HepG2 (cell line): ENCODE results near the gene C1GALT1. TPM values are rescaled to one million over a fixed set of nuclear protein-coding genes. Genes with fewer than 3 reads are reported as not detected.

Source experiments
- FOSL1 ChIP-seq: sonication (generic); formaldehyde crosslinking; IDR thresholded peaks from 2 replicates; pipeline ENCODE4 v1.9.0; 2021; ENCODE audit warnings: missing genetic modification reagents, borderline replicate concordance
- GFI1 ChIP-seq: sonication (generic); formaldehyde crosslinking; IDR thresholded peaks from 2 replicates; pipeline ENCODE4 v1.5.0; 2020; ENCODE audit warnings: missing genetic modification reagents, mild to moderate bottlenecking, borderline replicate concordance
- JARID2 ChIP-seq: sonication (generic); formaldehyde crosslinking; IDR thresholded peaks from 2 replicates; pipeline ENCODE4 v1.8.1; 2023; ENCODE audit warnings: missing genetic modification reagents, inconsistent platforms; ENCODE audit not compliant: insufficient replicate concordance
- NCOR1 ChIP-seq: fragments of 200-600 bp; sonication (generic); IDR thresholded peaks from 2 replicates; pipeline ENCODE4 v1.7.0; 2017; ENCODE audit warnings: antibody characterized with exemption, low read length, borderline replicate concordance
- ONECUT2 ChIP-seq: sonication (generic); formaldehyde crosslinking; IDR thresholded peaks from 2 replicates; pipeline ENCODE4 v1.4.0; 2020; ENCODE audit warnings: missing genetic modification reagents
- POLR2AphosphoS2 ChIP-seq: IDR thresholded peaks from 2 replicates; pipeline ENCODE4 v1.6.1; 2011; ENCODE audit warnings: low read depth, low read length, improper control_type of control experiment
- PRPF4 ChIP-seq: fragments of 200-400 bp; formaldehyde crosslinking; IDR thresholded peaks from 2 replicates; pipeline ENCODE4 v1.6.1; 2016; ENCODE audit warnings: low read length, low read depth; ENCODE audit not compliant: poor library complexity, severe bottlenecking
- SOX6 ChIP-seq, 2 experiments: fragments of 450-650 bp in 1 of 2; sonication (generic) in 1 of 2; formaldehyde crosslinking in 1 of 2; IDR thresholded peaks; 2 replicates each; pipeline versions ENCODE4 v1.4.0 to v1.6.1; 2017 to 2020; ENCODE audit warnings: antibody characterized with exemption in 1 of 2, mild to moderate bottlenecking in 1 of 2, missing genetic modification reagents in 1 of 2
- ZBTB7B ChIP-seq: sonication (generic); formaldehyde crosslinking; IDR thresholded peaks from 2 replicates; pipeline ENCODE4 v1.4.0; 2020; ENCODE audit warnings: missing genetic modification reagents
- ZNF460 ChIP-seq: sonication (generic); formaldehyde crosslinking; IDR thresholded peaks from 2 replicates; pipeline ENCODE4 v1.5.1; 2020; ENCODE audit warnings: missing genetic modification reagents, mild to moderate bottlenecking, borderline replicate concordance
- ZNF510 ChIP-seq: sonication (generic); formaldehyde crosslinking; IDR thresholded peaks from 2 replicates; pipeline ENCODE4 v1.4.0; 2020; ENCODE audit warnings: low read depth, mild to moderate bottlenecking, missing genetic modification reagents
- ZNF547 ChIP-seq: sonication (generic); formaldehyde crosslinking; IDR thresholded peaks from 2 replicates; pipeline ENCODE4 v1.5.1; 2020; ENCODE audit warnings: mild to moderate bottlenecking, missing genetic modification reagents
- ZNF607 ChIP-seq: sonication (generic); formaldehyde crosslinking; IDR thresholded peaks from 2 replicates; pipeline ENCODE4 v1.5.1; 2020; ENCODE audit warnings: missing genetic modification reagents, mild to moderate bottlenecking, borderline replicate concordance
- polyA plus RNA-seq, 8 experiments: library from polyadenylated mRNA; depleted of rRNA in 3 of 8; stranded (reverse) in 7 of 8; unstranded in 1 of 8; fragments of >200 nt; fragmentation: Illumina TruSeq in 4 of 8; extraction: Trizol in 4 of 8; gene quantifications; 2 replicates each; pipeline versions ENCODE4 v1.2.1 to v1.2.3, GENCODE V29; 2011 to 2016; ENCODE audit warnings: low read depth in 4 of 8, missing spikeins in 1 of 8, mixed read lengths in 1 of 8; ENCODE audit not compliant: insufficient read depth in 1 of 8
- total RNA-seq, 5 experiments: library from RNA; depleted of rRNA; stranded (reverse); fragments of >200 nt; fragmentation: Illumina TruSeq; extraction: Trizol; gene quantifications; 2 replicates each; pipeline ENCODE4 v1.2.3, GENCODE V29; 2016; ENCODE audit warnings: low read depth in 1 of 5
- TF ChIP-seq, protein P1 (sequence below): sonication (generic); formaldehyde crosslinking; IDR thresholded peaks from 2 replicates; pipeline ENCODE4 v1.4.0; 2020; ENCODE audit warnings: missing genetic modification reagents, borderline replicate concordance
- TF ChIP-seq, protein P2 (sequence below): IDR thresholded peaks from 2 replicates; pipeline ENCODE4 v1.6.1; 2016; ENCODE audit warnings: missing compliant biosample characterization, missing genetic modification reagents, borderline replicate concordance
- TF ChIP-seq, protein P3 (sequence below): sonication (generic); formaldehyde crosslinking; IDR thresholded peaks from 2 replicates; pipeline ENCODE4 v1.5.1; 2020; ENCODE audit warnings: mild to moderate bottlenecking, missing genetic modification reagents, moderate library complexity
- TF ChIP-seq, protein P4 (sequence below): sonication (generic); formaldehyde crosslinking; IDR thresholded peaks from 2 replicates; pipeline ENCODE4 v1.4.0; 2020; ENCODE audit warnings: mild to moderate bottlenecking, missing genetic modification reagents
- TF ChIP-seq, protein P5 (sequence below): sonication (generic); formaldehyde crosslinking; IDR thresholded peaks from 2 replicates; pipeline ENCODE4 v1.5.0; 2020; ENCODE audit warnings: mild to moderate bottlenecking, missing genetic modification reagents

The C1GALT1 gene
- total and polyA plus RNA-seq, 2 of the 13 experiments (the other 11 are each of a cell fraction or from before 2014, with no cell fraction given) = 57.1 to 65.9 TPM

DNA sequence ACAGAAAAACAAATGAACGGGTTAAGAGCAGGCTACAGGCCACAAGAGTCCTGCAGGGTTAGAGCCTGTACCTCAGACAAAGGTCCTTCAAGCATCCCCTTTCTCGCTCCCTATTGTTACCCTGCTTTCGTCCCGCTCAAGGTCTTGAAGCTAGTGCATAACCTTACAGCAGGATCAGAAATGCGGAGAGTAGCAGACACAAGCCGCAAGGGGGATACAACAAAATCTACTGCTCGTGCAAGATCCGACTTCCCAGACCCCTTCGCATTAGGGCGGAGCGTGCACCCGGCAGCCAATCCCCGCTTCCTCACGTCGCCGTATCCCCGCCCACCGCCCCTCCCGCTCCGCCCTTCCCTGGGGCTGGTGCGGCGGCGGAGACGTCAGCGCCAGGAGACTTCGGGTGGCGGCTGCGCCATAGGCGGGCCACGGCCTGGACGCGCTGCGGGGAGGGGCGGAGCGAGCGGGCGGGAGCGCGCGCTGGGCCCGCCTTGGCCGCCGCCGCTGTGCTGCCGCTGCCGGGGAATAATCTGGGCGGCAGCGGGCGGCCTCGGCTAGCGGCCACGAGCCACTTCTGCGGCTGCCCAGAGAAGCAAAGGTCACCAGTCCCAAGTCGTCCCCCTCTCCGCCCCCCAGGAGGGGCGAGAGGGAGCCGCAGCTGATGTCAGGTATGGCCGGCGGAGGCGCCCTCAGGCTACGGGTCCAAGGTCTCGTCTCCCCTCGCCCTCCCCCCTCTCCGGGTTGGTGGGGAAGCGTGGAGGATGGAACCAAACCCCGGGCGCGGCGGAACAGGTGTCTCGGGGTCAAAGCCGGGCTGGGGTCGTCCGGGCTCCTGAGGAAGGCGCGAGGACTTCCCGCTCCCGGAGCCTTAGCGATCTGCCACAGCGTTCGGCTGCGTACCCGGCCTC lies at the start of gene C1GALT1 (continued):
- TF ChIP-seq, protein P1, sequence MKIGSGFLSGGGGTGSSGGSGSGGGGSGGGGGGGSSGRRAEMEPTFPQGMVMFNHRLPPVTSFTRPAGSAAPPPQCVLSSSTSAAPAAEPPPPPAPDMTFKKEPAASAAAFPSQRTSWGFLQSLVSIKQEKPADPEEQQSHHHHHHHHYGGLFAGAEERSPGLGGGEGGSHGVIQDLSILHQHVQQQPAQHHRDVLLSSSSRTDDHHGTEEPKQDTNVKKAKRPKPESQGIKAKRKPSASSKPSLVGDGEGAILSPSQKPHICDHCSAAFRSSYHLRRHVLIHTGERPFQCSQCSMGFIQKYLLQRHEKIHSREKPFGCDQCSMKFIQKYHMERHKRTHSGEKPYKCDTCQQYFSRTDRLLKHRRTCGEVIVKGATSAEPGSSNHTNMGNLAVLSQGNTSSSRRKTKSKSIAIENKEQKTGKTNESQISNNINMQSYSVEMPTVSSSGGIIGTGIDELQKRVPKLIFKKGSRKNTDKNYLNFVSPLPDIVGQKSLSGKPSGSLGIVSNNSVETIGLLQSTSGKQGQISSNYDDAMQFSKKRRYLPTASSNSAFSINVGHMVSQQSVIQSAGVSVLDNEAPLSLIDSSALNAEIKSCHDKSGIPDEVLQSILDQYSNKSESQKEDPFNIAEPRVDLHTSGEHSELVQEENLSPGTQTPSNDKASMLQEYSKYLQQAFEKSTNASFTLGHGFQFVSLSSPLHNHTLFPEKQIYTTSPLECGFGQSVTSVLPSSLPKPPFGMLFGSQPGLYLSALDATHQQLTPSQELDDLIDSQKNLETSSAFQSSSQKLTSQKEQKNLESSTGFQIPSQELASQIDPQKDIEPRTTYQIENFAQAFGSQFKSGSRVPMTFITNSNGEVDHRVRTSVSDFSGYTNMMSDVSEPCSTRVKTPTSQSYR (CRISPR knock-in tag) = peak; percentile 96
- TF ChIP-seq GFI1 (peak; percentile 91), NCOR1 (peak; percentile 85; the same call in 1 of the 2 replicates), ONECUT2 (CRISPR knock-in tag) (0 out of 2 replicates have a peak, but pooled peaks have one; percentile 22), ZNF460 (CRISPR knock-in tag) (0 out of 2 replicates have a peak, but pooled peaks have one; percentile 27), JARID2 (CRISPR knock-in tag) (no peak), PRPF4 (no peak), POLR2AphosphoS2 (peak; percentile 70; the same call in 1 of the 2 replicates), ZNF510 (peak; percentile 65), FOSL1 (CRISPR knock-in tag) (0 out of 2 replicates have a peak, but pooled peaks have one; percentile 17), SOX6 (IDR thresholded peaks at IDR 0.05) (no peak), SOX6 (CRISPR knock-in tag; IDR thresholded peaks at IDR 0.05) (peak; percentile 78), ZBTB7B (CRISPR knock-in tag) (peak; percentile 88), ZNF547 (no peak; the same call in 1 of the 2 replicates), ZNF607 (peak; percentile 78)
- TF ChIP-seq, protein P2, sequence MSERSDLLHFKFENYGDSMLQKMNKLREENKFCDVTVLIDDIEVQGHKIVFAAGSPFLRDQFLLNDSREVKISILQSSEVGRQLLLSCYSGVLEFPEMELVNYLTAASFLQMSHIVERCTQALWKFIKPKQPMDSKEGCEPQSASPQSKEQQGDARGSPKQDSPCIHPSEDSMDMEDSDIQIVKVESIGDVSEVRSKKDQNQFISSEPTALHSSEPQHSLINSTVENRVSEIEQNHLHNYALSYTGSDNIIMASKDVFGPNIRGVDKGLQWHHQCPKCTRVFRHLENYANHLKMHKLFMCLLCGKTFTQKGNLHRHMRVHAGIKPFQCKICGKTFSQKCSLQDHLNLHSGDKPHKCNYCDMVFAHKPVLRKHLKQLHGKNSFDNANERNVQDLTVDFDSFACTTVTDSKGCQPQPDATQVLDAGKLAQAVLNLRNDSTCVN (CRISPR knock-in tag) = peak; percentile 30; the same call in 1 of the 2 replicates
- TF ChIP-seq, protein P3, sequence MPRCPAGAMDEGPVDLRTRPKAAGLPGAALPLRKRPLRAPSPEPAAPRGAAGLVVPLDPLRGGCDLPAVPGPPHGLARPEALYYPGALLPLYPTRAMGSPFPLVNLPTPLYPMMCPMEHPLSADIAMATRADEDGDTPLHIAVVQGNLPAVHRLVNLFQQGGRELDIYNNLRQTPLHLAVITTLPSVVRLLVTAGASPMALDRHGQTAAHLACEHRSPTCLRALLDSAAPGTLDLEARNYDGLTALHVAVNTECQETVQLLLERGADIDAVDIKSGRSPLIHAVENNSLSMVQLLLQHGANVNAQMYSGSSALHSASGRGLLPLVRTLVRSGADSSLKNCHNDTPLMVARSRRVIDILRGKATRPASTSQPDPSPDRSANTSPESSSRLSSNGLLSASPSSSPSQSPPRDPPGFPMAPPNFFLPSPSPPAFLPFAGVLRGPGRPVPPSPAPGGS (CRISPR knock-in tag) = peak; percentile 75
- TF ChIP-seq, protein P4, sequence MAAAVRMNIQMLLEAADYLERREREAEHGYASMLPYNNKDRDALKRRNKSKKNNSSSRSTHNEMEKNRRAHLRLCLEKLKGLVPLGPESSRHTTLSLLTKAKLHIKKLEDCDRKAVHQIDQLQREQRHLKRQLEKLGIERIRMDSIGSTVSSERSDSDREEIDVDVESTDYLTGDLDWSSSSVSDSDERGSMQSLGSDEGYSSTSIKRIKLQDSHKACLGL (CRISPR knock-in tag) = no peak; the same call in 1 of the 2 replicates
- TF ChIP-seq, protein P5, sequence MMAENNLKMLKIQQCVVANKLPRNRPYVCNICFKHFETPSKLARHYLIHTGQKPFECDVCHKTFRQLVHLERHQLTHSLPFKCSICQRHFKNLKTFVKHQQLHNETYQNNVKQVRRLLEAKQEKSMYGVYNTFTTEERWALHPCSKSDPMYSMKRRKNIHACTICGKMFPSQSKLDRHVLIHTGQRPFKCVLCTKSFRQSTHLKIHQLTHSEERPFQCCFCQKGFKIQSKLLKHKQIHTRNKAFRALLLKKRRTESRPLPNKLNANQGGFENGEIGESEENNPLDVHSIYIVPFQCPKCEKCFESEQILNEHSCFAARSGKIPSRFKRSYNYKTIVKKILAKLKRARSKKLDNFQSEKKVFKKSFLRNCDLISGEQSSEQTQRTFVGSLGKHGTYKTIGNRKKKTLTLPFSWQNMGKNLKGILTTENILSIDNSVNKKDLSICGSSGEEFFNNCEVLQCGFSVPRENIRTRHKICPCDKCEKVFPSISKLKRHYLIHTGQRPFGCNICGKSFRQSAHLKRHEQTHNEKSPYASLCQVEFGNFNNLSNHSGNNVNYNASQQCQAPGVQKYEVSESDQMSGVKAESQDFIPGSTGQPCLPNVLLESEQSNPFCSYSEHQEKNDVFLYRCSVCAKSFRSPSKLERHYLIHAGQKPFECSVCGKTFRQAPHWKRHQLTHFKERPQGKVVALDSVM (CRISPR knock-in tag) = peak; percentile 79
